DMS153 treated with DMSO at 0.1 percent for 48 hours (cell line): ENCODE results near the gene FASN.
"Not testable (repeated sequence)": the region's sequence is repeated elsewhere in the genome, so short reads cannot be mapped to it uniquely, and the experiment has no call there.

Experiments
- DNase-seq: peaks from one replicate; lab custom pipeline; 2025; ENCODE audit not compliant: unreplicated experiment; lab: John Stamatoyannopoulos, UW

Gene FASN

GRCh38 chr17:82047914-82048570, 50.0 kb downstream of the FASN start:
- DNase-seq, result no peak

GRCh38 chr17:82047379-82047778, 50.7 kb downstream of the FASN start:
- DNase-seq, result no peak

- DNase-seq, result no peak
These were observed 51.1 kb downstream of the FASN start for GRCh38 chr17:82046903-82047302.

DNA sequence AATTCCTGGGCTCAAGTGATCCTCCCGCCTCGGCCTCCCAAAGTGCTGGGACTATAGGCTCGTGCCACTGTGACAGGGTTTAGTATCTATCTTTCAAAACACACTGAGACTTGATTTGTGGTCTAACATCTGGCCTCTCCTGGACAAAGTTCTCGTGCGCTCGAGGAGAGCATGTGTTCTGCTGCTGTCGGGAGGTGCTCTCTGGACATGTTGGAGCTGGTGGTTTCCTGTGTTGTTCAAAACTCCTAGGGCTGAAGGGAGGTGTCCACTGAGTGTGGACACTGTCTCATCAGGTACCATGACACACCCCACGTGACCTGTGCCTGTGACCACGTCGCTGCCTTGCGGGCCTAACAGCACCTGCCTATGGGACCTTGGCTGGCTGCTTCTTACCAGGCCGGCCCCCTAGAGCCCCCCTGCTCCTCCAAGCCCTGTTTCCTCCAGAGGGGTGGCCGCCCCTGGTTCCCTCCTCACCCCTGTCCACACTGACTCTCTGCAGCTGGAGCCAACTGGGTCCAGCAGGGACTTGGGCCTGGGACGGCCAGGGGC, 52.0 kb downstream of the FASN start:
- no peak for DNase-seq

- no peak for DNase-seq
These were observed 54.5 kb downstream of the FASN start for GRCh38 chr17:82043507-82043906.

DNA sequence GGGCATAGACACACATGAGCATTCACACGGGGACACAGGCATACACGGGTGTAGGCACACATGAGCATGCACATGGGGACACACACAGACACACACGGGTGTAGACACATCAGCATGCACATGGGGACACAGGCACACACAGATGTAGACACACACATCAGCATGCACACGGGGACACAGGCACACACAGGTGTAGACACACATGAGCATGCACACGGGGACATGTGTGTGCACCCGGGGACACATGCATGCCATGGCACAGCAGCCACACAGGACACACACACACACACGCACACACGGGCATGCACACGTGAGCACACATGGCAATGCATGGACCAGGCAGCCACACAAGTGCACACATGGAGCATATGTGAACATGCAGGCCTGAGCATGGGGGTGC, 55.4 kb downstream of the FASN start:
- DNase-seq, result no peak

DNA sequence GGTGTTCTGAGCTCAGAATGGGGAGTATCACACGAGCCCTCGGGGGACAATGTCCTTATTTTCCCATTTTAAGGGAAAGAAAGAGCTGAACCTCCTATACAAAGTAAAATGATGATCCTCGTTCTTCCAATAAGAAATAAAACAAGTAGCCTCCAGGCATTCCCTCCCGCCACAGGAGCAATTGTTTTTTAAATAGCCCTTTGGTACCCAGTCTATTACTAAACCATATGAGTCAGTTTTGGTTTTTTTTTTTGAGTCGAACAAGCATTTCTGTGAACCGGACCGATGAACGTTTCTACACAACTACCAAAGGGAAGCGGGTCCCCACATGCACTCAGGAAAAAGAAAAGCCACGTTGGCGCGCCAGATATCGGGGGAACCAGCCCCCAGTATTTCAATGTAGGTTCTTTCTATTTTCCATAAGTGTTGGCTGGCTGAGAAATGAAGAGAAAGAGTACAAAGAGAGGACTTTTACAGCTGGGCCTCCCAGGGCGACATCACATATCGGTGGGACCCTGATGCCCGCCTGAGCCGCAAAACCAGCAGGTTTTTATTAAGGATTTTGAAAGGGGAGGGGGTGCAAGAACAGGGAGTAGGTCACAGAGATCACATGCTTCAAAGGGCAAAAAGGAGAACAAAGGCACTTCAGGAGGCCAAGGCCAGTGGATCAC, 56.8 kb downstream of the FASN start:
- no peak for DNase-seq

DNA sequence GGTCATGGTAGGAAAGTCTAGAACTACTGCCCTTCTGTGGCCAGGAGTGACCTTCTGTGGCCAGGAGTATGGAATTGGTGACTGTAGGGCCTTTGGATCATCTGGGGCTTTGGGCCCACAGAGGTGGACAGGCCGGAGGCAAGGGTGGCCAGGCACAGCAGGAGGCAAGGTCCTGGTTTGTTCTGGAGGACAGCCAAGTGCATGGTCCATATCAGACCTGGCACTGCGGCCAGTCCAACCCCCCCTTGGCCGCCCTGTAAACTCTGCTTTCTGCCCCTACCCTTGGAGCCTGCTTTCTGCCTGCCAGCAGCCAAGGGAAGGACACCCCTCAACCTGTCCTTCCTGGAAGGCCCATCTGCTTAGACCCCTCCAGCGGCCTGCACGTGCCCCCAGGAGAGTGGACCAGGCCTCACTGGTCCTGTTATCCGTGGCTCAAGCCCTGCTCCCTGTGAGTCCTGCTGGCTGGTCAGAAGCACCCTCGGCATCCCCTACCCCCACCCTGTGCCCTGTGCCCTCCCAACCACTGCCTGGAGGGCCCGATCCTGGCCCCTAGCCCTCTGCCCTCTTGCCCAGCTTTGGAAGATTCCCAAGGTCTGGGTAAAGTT, 58.2 kb downstream of the FASN start:
- DNase-seq, result no peak

- not testable (repeated sequence) for DNase-seq
These were observed 59.1 kb downstream of the FASN start for GRCh38 chr17:82038796-82039409.

DNA sequence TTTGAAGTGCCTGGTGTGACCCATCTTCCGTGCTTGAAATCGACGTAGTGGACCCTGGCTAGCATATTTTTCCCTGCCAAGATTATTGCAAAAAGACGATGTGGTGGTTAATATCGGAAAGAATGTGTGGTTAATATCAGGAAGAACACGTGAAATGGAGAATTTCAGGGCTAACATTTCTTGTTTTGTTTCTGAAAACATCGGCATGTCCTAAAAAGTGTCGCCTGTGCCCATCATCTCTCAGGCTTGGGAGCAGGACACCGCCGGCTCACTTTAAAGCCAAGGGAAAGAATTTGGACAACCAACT, 60.2 kb downstream of the FASN start:
- DNase-seq, result no peak

- DNase-seq, result peak; percentile 92
These were observed 60.7 kb downstream of the FASN start, which contains the start of gene DCXR for GRCh38 chr17:82037092-82037888. Gene DCXR (minus strand): TSS chr17:82037697. CDS start chr17:82037682, 15 bp downstream.

DNA sequence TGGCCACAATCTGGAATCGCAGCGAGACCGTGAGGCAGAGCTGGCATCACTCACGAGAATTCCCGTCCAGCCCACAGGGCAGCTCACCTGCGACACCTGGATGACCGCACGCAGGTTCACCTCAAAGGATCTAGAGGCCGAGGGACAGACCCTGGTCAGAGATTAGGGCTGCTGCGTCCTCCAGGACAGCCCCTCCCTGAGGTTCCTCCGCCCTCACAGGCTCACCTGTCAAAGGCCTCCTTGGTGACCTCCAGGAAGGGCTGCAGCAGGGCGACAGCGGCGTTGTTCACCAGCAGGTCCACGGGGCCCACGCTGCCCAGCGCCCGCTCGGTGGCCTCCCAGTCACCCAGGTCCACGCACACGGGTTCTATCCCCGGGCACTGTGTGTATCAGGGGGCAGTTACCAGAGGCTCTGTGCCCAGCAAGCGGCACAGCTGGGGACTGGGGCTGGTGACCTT, 61.4 kb downstream of the FASN start:
- no peak for DNase-seq

- DNase-seq, result no peak
These were observed 61.9 kb downstream of the FASN start for GRCh38 chr17:82035956-82036633.

DNA sequence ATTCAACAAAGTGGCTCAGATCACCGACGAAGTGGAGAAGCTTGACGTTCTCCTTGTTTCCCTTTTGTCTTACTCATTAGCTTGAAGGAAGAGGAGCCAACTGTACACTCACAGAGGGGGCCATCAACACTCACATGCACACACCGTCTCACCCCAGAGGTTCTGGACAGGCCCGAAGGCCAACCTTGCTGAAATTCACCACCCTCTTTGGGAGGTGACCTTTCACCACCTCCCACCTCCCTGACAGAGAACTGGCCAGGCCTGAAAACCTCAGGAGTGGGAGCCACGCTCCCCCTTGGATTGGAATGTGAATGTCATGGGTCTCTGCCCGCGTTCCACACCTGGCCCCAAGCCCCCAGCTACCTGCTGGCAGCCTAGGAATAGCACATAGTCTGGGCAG, 62.5 kb downstream of the FASN start:
- DNase-seq, result no peak

GRCh38 chr17:82034371-82035011, 63.5 kb downstream of the FASN start:
- DNase-seq, result no peak

DNA sequence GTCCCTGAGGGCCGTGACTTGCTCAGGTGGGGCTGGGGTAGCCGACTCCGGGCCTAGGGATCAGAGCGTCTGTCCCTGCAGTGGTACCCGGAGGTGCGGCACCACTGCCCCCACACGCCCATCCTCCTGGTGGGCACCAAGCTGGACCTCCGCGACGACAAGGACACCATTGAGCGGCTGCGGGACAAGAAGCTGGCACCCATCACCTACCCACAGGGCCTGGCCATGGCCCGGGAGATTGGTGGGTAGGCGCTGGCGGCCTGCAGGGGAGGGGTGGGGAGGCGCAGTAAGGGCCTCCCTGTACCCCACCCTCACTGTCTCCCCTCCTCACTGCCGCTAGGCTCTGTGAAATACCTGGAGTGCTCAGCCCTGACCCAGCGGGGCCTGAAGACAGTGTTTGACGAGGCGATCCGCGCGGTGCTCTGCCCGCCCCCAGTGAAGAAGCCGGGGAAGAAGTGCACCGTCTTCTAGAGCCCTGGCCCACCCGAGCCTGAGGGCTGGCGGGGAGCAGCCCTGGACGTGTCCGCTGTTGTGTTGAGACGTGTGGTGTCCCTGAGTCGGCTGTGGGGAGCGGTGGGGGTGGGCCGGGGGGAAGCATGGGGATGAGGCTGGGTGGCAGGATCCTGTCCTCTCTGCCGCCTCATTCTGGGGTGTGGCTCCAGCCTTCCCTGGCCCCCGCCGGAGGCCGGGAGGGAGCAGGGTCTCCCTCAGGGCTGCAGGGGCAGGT, 64.5 kb downstream of the FASN start:
- no peak for DNase-seq

- peak; percentile 7 for DNase-seq
These were observed 66.0 kb downstream of the FASN start for GRCh38 chr17:82031885-82032627.

DNA sequence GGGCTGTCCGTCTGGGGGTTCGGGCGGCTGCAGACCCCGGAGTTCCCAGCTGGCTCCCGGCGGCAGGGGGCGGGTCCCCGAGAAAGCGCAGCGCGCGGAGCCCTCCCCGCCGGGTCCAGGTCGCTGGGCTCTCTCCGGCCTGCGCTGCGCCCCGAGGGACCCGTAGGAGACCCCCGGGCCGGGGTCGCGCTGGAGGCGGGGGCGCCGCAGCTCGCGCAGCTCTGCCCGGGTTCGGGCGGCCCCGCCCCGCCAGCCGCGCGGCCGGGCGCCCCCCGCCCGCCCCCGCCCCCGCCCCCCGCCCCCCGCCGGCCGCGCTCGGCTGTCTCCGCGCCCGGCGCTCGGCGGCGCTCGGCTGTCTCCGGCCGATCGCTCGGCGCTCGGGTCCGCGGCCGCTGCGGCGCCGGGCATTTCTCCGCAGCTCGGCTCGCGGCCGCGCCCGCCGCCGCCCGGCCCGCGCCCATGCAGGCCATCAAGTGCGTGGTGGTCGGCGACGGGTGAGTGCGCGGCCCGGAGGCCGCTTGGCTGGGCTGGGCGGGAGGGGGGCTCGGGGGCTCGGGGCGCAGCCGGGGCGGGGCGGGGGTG, 66.6 kb downstream of the FASN start, which contains the start of gene RAC3:
Gene RAC3, plus strand, starts transcription at position 376 of the 582 bp plus-strand sequence. Its CDS starts 84 bp downstream, at position 460.
- DNase-seq, result peak; percentile 11
